ENCODE data around the gene WDR17. TPM values are rescaled to one million over a fixed set of nuclear protein-coding genes. Genes with fewer than 3 reads are reported as not detected.

The WDR17 gene
- total and polyA plus RNA-seq, 2 of the 13 experiments (the other 11 are each of a cell fraction or from before 2014, with no cell fraction given): not detected

DNA sequence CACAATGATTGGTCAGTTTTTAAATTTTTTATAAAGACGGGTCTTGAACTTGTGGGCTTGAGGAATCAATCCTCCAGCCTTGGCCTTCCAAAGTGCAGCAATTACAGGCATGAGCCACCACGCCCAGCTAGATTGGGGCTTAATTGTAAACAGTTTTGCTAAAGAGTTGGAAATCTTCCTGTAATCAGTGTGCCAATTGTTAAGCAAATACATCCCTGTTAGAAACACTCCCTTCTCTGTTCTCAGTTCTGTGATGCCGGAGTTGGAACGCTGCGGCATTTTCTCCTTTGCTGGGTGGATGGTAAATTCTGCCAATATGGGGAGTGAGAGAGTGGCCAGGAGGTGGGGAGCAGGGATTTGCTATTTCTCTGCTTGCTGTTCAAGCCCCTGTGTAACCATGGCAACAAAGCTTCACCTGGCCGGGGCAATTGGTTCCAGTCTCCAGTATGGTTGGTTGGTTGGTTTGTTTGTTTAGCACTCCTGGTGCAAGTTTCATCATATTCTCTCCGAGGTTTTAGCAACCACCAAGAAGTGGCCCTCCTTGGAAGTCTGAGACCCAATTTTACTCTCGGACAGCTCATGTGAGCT is 132.8 kb downstream of the WDR17 start (continued):
- TF ChIP-seq, protein P1, sequence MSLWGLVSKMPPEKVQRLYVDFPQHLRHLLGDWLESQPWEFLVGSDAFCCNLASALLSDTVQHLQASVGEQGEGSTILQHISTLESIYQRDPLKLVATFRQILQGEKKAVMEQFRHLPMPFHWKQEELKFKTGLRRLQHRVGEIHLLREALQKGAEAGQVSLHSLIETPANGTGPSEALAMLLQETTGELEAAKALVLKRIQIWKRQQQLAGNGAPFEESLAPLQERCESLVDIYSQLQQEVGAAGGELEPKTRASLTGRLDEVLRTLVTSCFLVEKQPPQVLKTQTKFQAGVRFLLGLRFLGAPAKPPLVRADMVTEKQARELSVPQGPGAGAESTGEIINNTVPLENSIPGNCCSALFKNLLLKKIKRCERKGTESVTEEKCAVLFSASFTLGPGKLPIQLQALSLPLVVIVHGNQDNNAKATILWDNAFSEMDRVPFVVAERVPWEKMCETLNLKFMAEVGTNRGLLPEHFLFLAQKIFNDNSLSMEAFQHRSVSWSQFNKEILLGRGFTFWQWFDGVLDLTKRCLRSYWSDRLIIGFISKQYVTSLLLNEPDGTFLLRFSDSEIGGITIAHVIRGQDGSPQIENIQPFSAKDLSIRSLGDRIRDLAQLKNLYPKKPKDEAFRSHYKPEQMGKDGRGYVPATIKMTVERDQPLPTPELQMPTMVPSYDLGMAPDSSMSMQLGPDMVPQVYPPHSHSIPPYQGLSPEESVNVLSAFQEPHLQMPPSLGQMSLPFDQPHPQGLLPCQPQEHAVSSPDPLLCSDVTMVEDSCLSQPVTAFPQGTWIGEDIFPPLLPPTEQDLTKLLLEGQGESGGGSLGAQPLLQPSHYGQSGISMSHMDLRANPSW (CRISPR knock-in tag; IDR thresholded peaks at IDR 0.05; ENCODE audit: borderline replicate concordance): no peak

DNA sequence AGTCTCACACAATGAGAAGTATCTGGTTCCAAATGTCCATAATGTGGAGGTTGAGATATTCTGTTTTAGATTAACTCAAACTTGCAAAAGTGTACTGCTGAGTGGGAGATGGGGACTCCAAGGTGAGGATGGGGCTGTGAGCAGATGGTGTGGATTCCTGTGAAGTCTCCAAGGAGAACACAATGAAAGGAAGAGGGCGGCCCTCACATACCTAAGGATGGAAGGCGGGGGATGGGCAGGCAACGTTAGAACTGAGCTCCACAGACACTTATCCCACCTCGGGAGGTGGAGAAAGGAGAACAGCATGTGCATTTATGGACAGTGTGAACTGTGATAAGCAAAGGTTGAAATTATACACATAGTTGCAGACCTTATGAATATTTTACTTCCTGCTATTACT is 139.7 kb downstream of the WDR17 start:
- H3K4me1 ChIP-seq (ENCODE audit: insufficient read depth, low read length): no peaks in the 10 kb centered on the region
- in situ Hi-C loops (cut with HindIII; ENCODE audit: extremely low pct_ligation_motif_present, low pct_unique_long_range_greater_than_20kb) (no loop called here), intact Hi-C loops (cut with micrococcal nuclease; ENCODE audit: unreplicated experiment) (no loop called here)
- DNase-seq (ENCODE audit: low spot score) (no peak), FAIRE-seq (no peak), ATAC-seq (no peak)
- TF ChIP-seq, protein P2, sequence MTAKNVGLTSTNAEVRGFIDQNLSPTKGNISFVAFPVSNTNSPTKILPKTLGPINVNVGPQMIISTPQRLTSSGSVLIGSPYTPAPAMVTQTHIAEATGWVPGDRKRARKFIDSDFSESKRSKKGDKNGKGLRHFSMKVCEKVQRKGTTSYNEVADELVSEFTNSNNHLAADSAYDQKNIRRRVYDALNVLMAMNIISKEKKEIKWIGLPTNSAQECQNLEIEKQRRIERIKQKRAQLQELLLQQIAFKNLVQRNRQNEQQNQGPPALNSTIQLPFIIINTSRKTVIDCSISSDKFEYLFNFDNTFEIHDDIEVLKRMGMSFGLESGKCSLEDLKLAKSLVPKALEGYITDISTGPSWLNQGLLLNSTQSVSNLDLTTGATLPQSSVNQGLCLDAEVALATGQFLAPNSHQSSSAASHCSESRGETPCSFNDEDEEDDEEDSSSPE (CRISPR knock-in tag; IDR thresholded peaks at IDR 0.05): no peak
- TF ChIP-seq CREB1 (IDR thresholded peaks at IDR 0.05): no peak
- TF ChIP-seq CREB1 (CRISPR knock-in tag; IDR thresholded peaks at IDR 0.05): no peak
- no peak for TF ChIP-seq MTF2 (CRISPR knock-in tag; IDR thresholded peaks at IDR 0.05; ENCODE audit: borderline replicate concordance)
- no peak for TF ChIP-seq NR3C1 (CRISPR knock-in tag; IDR thresholded peaks at IDR 0.05)
- TF ChIP-seq CREM (IDR thresholded peaks at IDR 0.05): no peak
- TF ChIP-seq CREM (CRISPR knock-in tag; IDR thresholded peaks at IDR 0.05): no peak
- no peaks in the 10 kb centered on the region for H3K79me2 ChIP-seq (ENCODE audit: insufficient read depth, low read length)
- POLR2A ChIA-PET: no interaction called here
- H3K9me3 ChIP-seq (ENCODE audit: low read length): no peaks in the 10 kb centered on the region
- CTCF ChIA-PET (ENCODE audit: low intra/inter-chr PET ratio, low total read pairs): no interaction called here
- H4K20me1 ChIP-seq (ENCODE audit: insufficient read depth, low read length): no peaks in the 10 kb centered on the region
- H3K9ac ChIP-seq (ENCODE audit: insufficient read depth, low read depth, low read length): no peak overlapping the region
- no peak overlapping the region for H3K27ac ChIP-seq (ENCODE audit: extremely low read length, insufficient read depth, low read length)
- H2AFZ ChIP-seq (ENCODE audit: low read length): no peak overlapping the region
- WGBS (ENCODE audit: low lambda C conversion rate): 17% methylated on average over 4 of the region's 4 CpGs
- no peak overlapping the region for H3K4me2 ChIP-seq (ENCODE audit: low read depth, low read length)
- no TSS peak for BruUV-seq (replicated peaks)
- peaks cover 0 to under 1% of the 10 kb centered on the region in 2 experiments; a peak in 1 of 5 replicates for H3K27me3 ChIP-seq (ENCODE audit: control insufficient read depth in 1 of 2, insufficient read depth in 2 of 2, low read length in 2 of 2)
- H3K36me3 ChIP-seq (replicated peaks in 1 of 2; ENCODE audit: control insufficient read depth in 1 of 2, insufficient read depth in 2 of 2, low read length in 2 of 2): no peaks in the 10 kb centered on the region
- H3K4me3 ChIP-seq (replicated peaks in 1 of 3; ENCODE audit: insufficient read depth in 1 of 3, low read depth in 2 of 3, low read length in 3 of 3): no peak overlapping the region
